MCF 10A (cell line): Measurements from ENCODE around the gene XYLT1. TPM values are rescaled to one million over a fixed set of nuclear protein-coding genes. Genes with fewer than 3 reads are reported as not detected.

Experiments used
- BruUV-seq: library from RNA; stranded (reverse); fragments of 400-500 nt; replicated peaks from 2 replicates; lab custom pipeline; 2021; lab: Mats Ljungman, UMichigan
- CTCF ChIA-PET: fragments of 300-600 bp; sonication (Branson Sonifier 250); formaldehyde crosslinking; extraction: SDS; loops from one replicate; lab custom pipeline; 2021; ENCODE audit warnings: antibody characterized with exemption, inconsistent platforms; lab: Yijun Ruan, JAX
- POLR2A ChIA-PET: fragments of 300-600, 350-650 bp; sonication (Branson Sonifier 250); formaldehyde crosslinking; extraction: SDS; loops from one replicate; lab custom pipeline; 2020; ENCODE audit warnings: antibody characterized with exemption, inconsistent platforms; lab: Yijun Ruan, JAX
- DNase-seq: peaks from one replicate; pipeline ENCODE4 v3.0.0-alpha.2; 2018; ENCODE audit not compliant: unreplicated experiment
- H3K27ac Mint-ChIP-seq: one replicate; pipeline ENCODE4 v1.8.0; 2022; ENCODE audit warnings: mild to moderate bottlenecking, low read depth, mixed read lengths; ENCODE audit not compliant: unreplicated experiment
- H3K27me3 Mint-ChIP-seq: one replicate; pipeline ENCODE4 v1.8.0; 2022; ENCODE audit warnings: mixed read lengths; ENCODE audit not compliant: insufficient read depth, unreplicated experiment
- H3K36me3 Mint-ChIP-seq: one replicate; pipeline ENCODE4 v1.8.0; 2022; ENCODE audit warnings: mild to moderate bottlenecking, moderate library complexity, mixed read lengths; ENCODE audit not compliant: insufficient read depth, unreplicated experiment
- H3K4me1 Mint-ChIP-seq: one replicate; pipeline ENCODE4 v1.8.0; 2022; ENCODE audit warnings: mixed read lengths; ENCODE audit not compliant: insufficient read depth, unreplicated experiment
- H3K4me3 Mint-ChIP-seq: one replicate; pipeline ENCODE4 v1.8.0; 2022; ENCODE audit warnings: mild to moderate bottlenecking, moderate library complexity, mixed read lengths; ENCODE audit not compliant: unreplicated experiment
- H3K9me3 Mint-ChIP-seq: one replicate; pipeline ENCODE4 v1.8.0; 2022; ENCODE audit warnings: mixed read lengths; ENCODE audit not compliant: unreplicated experiment
- CTCF ChIP-seq: fragments of 200-600 bp; IDR thresholded peaks from one replicate; pipeline ENCODE4 v1.8.0; 2022; ENCODE audit warnings: antibody characterized with exemption, mild to moderate bottlenecking; ENCODE audit not compliant: unreplicated experiment
- intact Hi-C: fragments of 100-400 bp; cut with micrococcal nuclease; formaldehyde crosslinking; loops from 2 replicates; pipeline ENCODE4 v1.14.1; 2022
- total RNA-seq: library from RNA; stranded (reverse); gene quantifications from 2 replicates; pipeline ENCODE4 v1.2.3, GENCODE V29; 2022

XYLT1 gene
- total RNA-seq, 1 experiment from 2014 or later, result not detected

- peaks cover 18% of the 10 kb centered on the region for H3K9me3 Mint-ChIP-seq
- H3K4me3 Mint-ChIP-seq, result no peak overlapping the region
- no peak for TF ChIP-seq CTCF
- no peak for DNase-seq
- ChIA-PET POLR2A (no interaction called here), CTCF (interaction anchor here (1.3 kb wide), 1 partner anchor 11 kb away, joined by 3 read pairs; no protein-coding TSS in a partner anchor)
- H3K27me3 Mint-ChIP-seq, result no peaks in the 10 kb centered on the region
- intact Hi-C loops, result no loop called here
- no TSS peak for BruUV-seq
- no peaks in the 10 kb centered on the region for H3K4me1 Mint-ChIP-seq
- no peaks in the 10 kb centered on the region for H3K36me3 Mint-ChIP-seq
- H3K27ac Mint-ChIP-seq, result no peak overlapping the region
Measured at GRCh38 chr16:17160285-17160853, 310.4 kb downstream of the XYLT1 start.

GRCh38 chr16:17159617-17160016 is 311.1 kb downstream of the XYLT1 start:
- Mint-ChIP-seq H3K4me3 (no peak overlapping the region), H3K27me3 (no peaks in the 10 kb centered on the region), H3K27ac (no peak overlapping the region), H3K36me3 (no peaks in the 10 kb centered on the region), H3K4me1 (no peaks in the 10 kb centered on the region), H3K9me3 (peaks cover 16% of the 10 kb centered on the region)
- DNase-seq, result no peak
- ChIA-PET POLR2A (no interaction called here), CTCF (interaction anchor here (1.3 kb wide), 1 partner anchor 10 kb away, joined by 3 read pairs; no protein-coding TSS in a partner anchor)
- BruUV-seq, result no TSS peak
- TF ChIP-seq CTCF, result no peak
- intact Hi-C loops, result no loop called here

- no peaks in the 10 kb centered on the region for H3K36me3 Mint-ChIP-seq
- H3K27me3 Mint-ChIP-seq, result no peaks in the 10 kb centered on the region
- no peak for DNase-seq
- CTCF ChIA-PET, result no interaction called here
- intact Hi-C loops, result no loop called here
- H3K27ac Mint-ChIP-seq, result no peak overlapping the region
- peaks cover under 1% of the 10 kb centered on the region for H3K9me3 Mint-ChIP-seq
- POLR2A ChIA-PET, result no interaction called here
- BruUV-seq, result no TSS peak
- no peak overlapping the region for H3K4me3 Mint-ChIP-seq
- H3K4me1 Mint-ChIP-seq, result no peaks in the 10 kb centered on the region
- TF ChIP-seq CTCF, result no peak
Measured at GRCh38 chr16:17155936-17156335, 314.8 kb downstream of the XYLT1 start.

GRCh38 chr16:17155485-17155884 is 315.3 kb downstream of the XYLT1 start:
- Mint-ChIP-seq H3K4me1 (no peaks in the 10 kb centered on the region), H3K27me3 (no peaks in the 10 kb centered on the region), H3K9me3 (peaks cover 5% of the 10 kb centered on the region), H3K36me3 (no peaks in the 10 kb centered on the region), H3K4me3 (no peak overlapping the region), H3K27ac (no peak overlapping the region)
- BruUV-seq, result no TSS peak
- no peak for DNase-seq
- intact Hi-C loops, result no loop called here
- no peak for TF ChIP-seq CTCF
- POLR2A ChIA-PET, result no interaction called here
- CTCF ChIA-PET, result no interaction called here
